HCT116 (cell line): Measurements from ENCODE around the gene SPAG6. TPM values are rescaled to one million over a fixed set of nuclear protein-coding genes. Genes with fewer than 3 reads are reported as not detected.

ENCODE experiments used
- ATAC-seq: fragments of 200-7000 bp; cut with Tn5 transposase; 2 replicates; pipeline ENCODE4 v1.9.1; 2020; ENCODE audit warnings: mild to moderate bottlenecking, moderate library complexity
- BruUV-seq: library from RNA; stranded (reverse); fragments of 400-500 nt; replicated peaks from 2 replicates; lab custom pipeline; 2021; lab: Mats Ljungman, UMichigan
- CTCF ChIA-PET: fragments of 300-600 bp; sonication (Branson Sonifier 250); formaldehyde crosslinking; loops from one replicate; lab custom pipeline; 2021; ENCODE audit warnings: antibody characterized with exemption; lab: Charles Lee
- POLR2A ChIA-PET: fragments of 300-600, 350-600 bp; sonication (Branson Sonifier 250); formaldehyde crosslinking; loops from one replicate; lab custom pipeline; 2021; ENCODE audit warnings: antibody characterized with exemption; lab: Charles Lee
- RAD21 ChIA-PET, 2 experiments: fragments of 300-600 bp; sonication (Branson Sonifier 250); formaldehyde crosslinking; loops; one replicate each; lab custom pipeline; 2023; ENCODE audit warnings: low total read pairs in 2 of 2; ENCODE audit not compliant: uncharacterized antibody in 2 of 2, unreplicated experiment in 2 of 2, low non-redundant PET in 1 of 2; lab: Charles Lee
- DNase-seq: peaks from one replicate; pipeline ENCODE4 v3.0.0-alpha.2; 2010; ENCODE audit warnings: low read depth, low spot score
- H2AFZ ChIP-seq: fragments of 200-600 bp; shearing (Covaris generic), sonication (generic); 2 replicates; pipeline ENCODE4 v1.6.1; 2017; ENCODE audit warnings: low read depth, mixed run types, mixed read lengths, antibody characterized with exemption, low read length; ENCODE audit not compliant: poor library complexity, severe bottlenecking
- H3K27ac ChIP-seq: 2 replicates; pipeline ENCODE4 v1.5.1; 2012; ENCODE audit warnings: low read depth, low read length
- H3K27me3 ChIP-seq: fragments of 200-600 bp; sonication (generic); 2 replicates; pipeline ENCODE4 v1.6.1; 2016; ENCODE audit warnings: mixed run types, low read length, mixed read lengths; ENCODE audit not compliant: insufficient read depth
- H3K36me3 ChIP-seq, 2 experiments: fragments of 200-500 bp in 1 of 2; fragments of 200-600 bp in 1 of 2; sonication (Bioruptor generic) in 1 of 2; sonication (generic) in 1 of 2; 2 replicates each; pipeline versions ENCODE4 v1.5.1 to v1.6.1; 2014 to 2016; ENCODE audit warnings: low read length in 2 of 2, inconsistent platforms in 1 of 2, mixed read lengths in 1 of 2, mixed run types in 1 of 2; ENCODE audit not compliant: insufficient read depth in 2 of 2, control insufficient read depth in 1 of 2
- H3K4me1 ChIP-seq, 2 experiments: fragments of 200-600 bp in 1 of 2; sonication (generic) in 1 of 2; 2 replicates each; pipeline versions ENCODE4 v1.5.1 to v1.6.1; 2012 to 2017; ENCODE audit warnings: low read length in 2 of 2, inconsistent platforms in 1 of 2, mild to moderate bottlenecking in 1 of 2, mixed read lengths in 1 of 2, mixed run types in 1 of 2, moderate library complexity in 1 of 2; ENCODE audit not compliant: insufficient read depth in 2 of 2, control insufficient read depth in 1 of 2
- H3K4me2 ChIP-seq: fragments of 200-600 bp; sonication (generic); 2 replicates; pipeline ENCODE4 v1.6.1; 2017; ENCODE audit warnings: mixed run types, low read length, mixed read lengths
- H3K4me3 ChIP-seq, 2 experiments: fragments of 200-600 bp in 1 of 2; sonication (generic) in 1 of 2; replicated peaks in 1 of 2; 2 replicates each; pipeline ENCODE4 v1.5.1; 2011 to 2016; ENCODE audit warnings: low read length in 2 of 2, control low read depth in 1 of 2, low read depth in 1 of 2, mild to moderate bottlenecking in 1 of 2, mixed read lengths in 1 of 2, mixed run types in 1 of 2
- H3K79me2 ChIP-seq: fragments of 200-600 bp; sonication (generic); 2 replicates; pipeline ENCODE4 v1.6.1; 2017; ENCODE audit warnings: mild to moderate bottlenecking, mixed run types, low read length, moderate library complexity, mixed read lengths; ENCODE audit not compliant: insufficient read depth
- H3K9ac ChIP-seq: fragments of 200-600 bp; sonication (generic); 2 replicates; pipeline ENCODE4 v1.6.1; 2016; ENCODE audit warnings: low read length, mixed read lengths
- H3K9me2 ChIP-seq: fragments of 200-600 bp; sonication (generic), shearing (Covaris generic); 2 replicates; pipeline ENCODE4 v1.6.1; 2017; ENCODE audit warnings: mixed run types, mild to moderate bottlenecking, moderate library complexity; ENCODE audit not compliant: insufficient read depth
- H3K9me3 ChIP-seq, 2 experiments: fragments of 200-500 bp in 1 of 2; fragments of 200-600 bp in 1 of 2; sonication (Bioruptor generic) in 1 of 2; sonication (generic) in 1 of 2; 2 replicates each; pipeline ENCODE4 v1.6.1; 2014 to 2017; ENCODE audit warnings: low read length in 2 of 2, mixed read lengths in 2 of 2, inconsistent platforms in 1 of 2, low read depth in 1 of 2, mild to moderate bottlenecking in 1 of 2, mixed run types in 1 of 2, moderate library complexity in 1 of 2; ENCODE audit not compliant: control insufficient read depth in 1 of 2, insufficient read depth in 1 of 2
- H4K20me1 ChIP-seq: fragments of 200-600 bp; sonication (generic), shearing (Covaris generic); 2 replicates; pipeline ENCODE4 v1.6.1; 2017; ENCODE audit warnings: mixed run types, mild to moderate bottlenecking, moderate library complexity; ENCODE audit not compliant: insufficient read depth
- CBX3 ChIP-seq: IDR thresholded peaks from 2 replicates; pipeline ENCODE4 v1.6.1; 2012; ENCODE audit warnings: low read depth
- EGR1 ChIP-seq: IDR thresholded peaks from 2 replicates; pipeline ENCODE4 v1.6.1; 2012; ENCODE audit warnings: low read depth
- ELF1 ChIP-seq: IDR thresholded peaks from 2 replicates; pipeline ENCODE4 v1.6.1; 2012; ENCODE audit warnings: low read depth, borderline replicate concordance
- EZH2 ChIP-seq: fragments of 200-600 bp; sonication (generic); IDR thresholded peaks from 2 replicates; pipeline ENCODE4 v1.6.1; 2017; ENCODE audit warnings: antibody characterized with exemption, mixed run types
- FOSL1 ChIP-seq: IDR thresholded peaks from 2 replicates; pipeline ENCODE4 v1.6.1; 2012; ENCODE audit warnings: low read depth
- JUND ChIP-seq: IDR thresholded peaks from 2 replicates; pipeline ENCODE4 v1.6.1; 2012
- POLR2A ChIP-seq: IDR thresholded peaks from 2 replicates; pipeline ENCODE4 v1.7.0; 2011; ENCODE audit warnings: borderline replicate concordance; ENCODE audit not compliant: insufficient read depth, insufficient read length; ENCODE audit errors: extremely low read depth
- RAD21 ChIP-seq: IDR thresholded peaks from 2 replicates; pipeline ENCODE4 v1.6.1; 2012; ENCODE audit warnings: low read depth, mild to moderate bottlenecking
- SIN3A ChIP-seq: IDR thresholded peaks from 2 replicates; pipeline ENCODE4 v1.6.1; 2012; ENCODE audit warnings: low read depth
- SP1 ChIP-seq: IDR thresholded peaks from 2 replicates; pipeline ENCODE4 v1.6.1; 2012; ENCODE audit warnings: low read depth
- TCF7L2 ChIP-seq: IDR thresholded peaks from 2 replicates; pipeline ENCODE4 v1.7.0; 2011; ENCODE audit warnings: borderline replicate concordance, inconsistent platforms; ENCODE audit not compliant: insufficient read depth, insufficient read length; ENCODE audit errors: extremely low read depth
- YY1 ChIP-seq: IDR thresholded peaks from 2 replicates; pipeline ENCODE4 v1.6.1; 2011; ENCODE audit warnings: low read length, low read depth, moderate library complexity, mild to moderate bottlenecking; ENCODE audit not compliant: insufficient replicate concordance; ENCODE audit errors: extremely low read depth
- ZFX ChIP-seq: fragments of 450-650 bp; IDR thresholded peaks from 2 replicates; pipeline ENCODE4 v1.6.1; 2017
- ZNF274 ChIP-seq: fragments of 200-500 bp; sonication (Bioruptor generic); IDR thresholded peaks from 2 replicates; pipeline ENCODE4 v1.6.1; 2014; ENCODE audit warnings: mild to moderate bottlenecking, low read depth, low read length, inconsistent platforms
- intact Hi-C: fragments of 100-400 bp; cut with micrococcal nuclease; formaldehyde crosslinking; loops from 2 replicates; pipeline ENCODE4 v1.10.0; 2022
- total RNA-seq: library from RNA; stranded (reverse); gene quantifications from one replicate; pipeline ENCODE4 v1.2.1, GENCODE V29; 2021; ENCODE audit not compliant: unreplicated experiment
- TF ChIP-seq, protein P1 (sequence below): IDR thresholded peaks from 2 replicates; pipeline ENCODE4 v1.6.1; 2012
- TF ChIP-seq, protein P2 (sequence below): IDR thresholded peaks from 2 replicates; pipeline ENCODE4 v1.6.1; 2011; ENCODE audit warnings: mild to moderate bottlenecking, low read length, moderate library complexity; ENCODE audit not compliant: insufficient replicate concordance; ENCODE audit errors: extremely low read depth
- TF ChIP-seq, protein P3 (sequence below), 3 experiments: fragments of 200-600 bp in 1 of 3; sonication (generic) in 1 of 3; IDR thresholded peaks in 2 of 3; conservative IDR thresholded peaks in 1 of 3; 2 replicates each; pipeline ENCODE4 v1.5.1; 2012 to 2017; ENCODE audit warnings: low read depth in 2 of 3, low read length in 2 of 3, antibody characterized with exemption in 1 of 3, borderline replicate concordance in 1 of 3, control low read depth in 1 of 3, mild to moderate bottlenecking in 1 of 3, mixed read lengths in 1 of 3, mixed run types in 1 of 3, moderate library complexity in 1 of 3; ENCODE audit not compliant: insufficient read depth in 1 of 3

The SPAG6 gene
- total RNA-seq, 1 experiment from 2014 or later, result not detected

DNA sequence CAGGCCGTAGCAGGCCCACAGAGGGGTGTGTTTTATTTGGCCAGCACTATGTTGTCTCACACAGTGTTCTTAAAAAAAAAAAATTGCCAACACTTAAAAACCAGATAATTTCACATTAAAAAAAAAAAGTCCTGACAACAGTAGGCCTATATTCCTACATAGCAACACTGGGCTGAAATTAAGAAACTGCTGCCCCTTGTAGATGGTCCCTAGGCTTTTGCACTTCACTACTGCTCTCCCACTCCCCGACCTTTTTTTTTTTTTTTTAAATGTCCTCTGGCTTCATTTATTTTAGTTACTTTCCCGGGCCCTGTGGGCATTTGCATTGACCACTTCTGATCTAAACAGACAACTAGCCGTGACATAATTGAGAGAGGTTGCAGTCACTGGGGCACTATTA, 36.0 kb downstream of the SPAG6 start:
- RAD21 ChIA-PET, result no interaction called here
- Histone ChIP-seq H2AFZ (no peak overlapping the region), H3K9ac (no peak overlapping the region), H3K27ac (no peak overlapping the region), H3K4me1 (no peaks in the 10 kb centered on the region), H3K36me3 (no peaks in the 10 kb centered on the region), H3K4me2 (no peak overlapping the region), H3K79me2 (no peaks in the 10 kb centered on the region), H3K27me3 (no peaks in the 10 kb centered on the region), H3K4me3 (no peak overlapping the region), H4K20me1 (no peaks in the 10 kb centered on the region), H3K9me3 (no peaks in the 10 kb centered on the region), H3K9me2 (no peaks in the 10 kb centered on the region)
- no TSS peak for BruUV-seq
- intact Hi-C loops, result no loop called here
- CTCF ChIA-PET, result no interaction called here
- DNase-seq (no peak), ATAC-seq (no peak)
- POLR2A ChIA-PET, result no interaction called here
- TF ChIP-seq, protein P1, sequence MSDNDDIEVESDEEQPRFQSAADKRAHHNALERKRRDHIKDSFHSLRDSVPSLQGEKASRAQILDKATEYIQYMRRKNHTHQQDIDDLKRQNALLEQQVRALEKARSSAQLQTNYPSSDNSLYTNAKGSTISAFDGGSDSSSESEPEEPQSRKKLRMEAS, result no peak
- TF ChIP-seq SIN3A, result no peak
- TF ChIP-seq, protein P2, sequence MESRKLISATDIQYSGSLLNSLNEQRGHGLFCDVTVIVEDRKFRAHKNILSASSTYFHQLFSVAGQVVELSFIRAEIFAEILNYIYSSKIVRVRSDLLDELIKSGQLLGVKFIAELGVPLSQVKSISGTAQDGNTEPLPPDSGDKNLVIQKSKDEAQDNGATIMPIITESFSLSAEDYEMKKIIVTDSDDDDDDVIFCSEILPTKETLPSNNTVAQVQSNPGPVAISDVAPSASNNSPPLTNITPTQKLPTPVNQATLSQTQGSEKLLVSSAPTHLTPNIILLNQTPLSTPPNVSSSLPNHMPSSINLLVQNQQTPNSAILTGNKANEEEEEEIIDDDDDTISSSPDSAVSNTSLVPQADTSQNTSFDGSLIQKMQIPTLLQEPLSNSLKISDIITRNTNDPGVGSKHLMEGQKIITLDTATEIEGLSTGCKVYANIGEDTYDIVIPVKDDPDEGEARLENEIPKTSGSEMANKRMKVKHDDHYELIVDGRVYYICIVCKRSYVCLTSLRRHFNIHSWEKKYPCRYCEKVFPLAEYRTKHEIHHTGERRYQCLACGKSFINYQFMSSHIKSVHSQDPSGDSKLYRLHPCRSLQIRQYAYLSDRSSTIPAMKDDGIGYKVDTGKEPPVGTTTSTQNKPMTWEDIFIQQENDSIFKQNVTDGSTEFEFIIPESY, result no peak
- TF ChIP-seq EZH2, result no peak
- TF ChIP-seq FOSL1, result no peak
- no peak for TF ChIP-seq JUND
- TF ChIP-seq YY1, result no peak
- TF ChIP-seq ZFX, result no peak
- TF ChIP-seq ELF1, result no peak
- TF ChIP-seq SP1, result no peak
- TF ChIP-seq RAD21, result no peak

DNA sequence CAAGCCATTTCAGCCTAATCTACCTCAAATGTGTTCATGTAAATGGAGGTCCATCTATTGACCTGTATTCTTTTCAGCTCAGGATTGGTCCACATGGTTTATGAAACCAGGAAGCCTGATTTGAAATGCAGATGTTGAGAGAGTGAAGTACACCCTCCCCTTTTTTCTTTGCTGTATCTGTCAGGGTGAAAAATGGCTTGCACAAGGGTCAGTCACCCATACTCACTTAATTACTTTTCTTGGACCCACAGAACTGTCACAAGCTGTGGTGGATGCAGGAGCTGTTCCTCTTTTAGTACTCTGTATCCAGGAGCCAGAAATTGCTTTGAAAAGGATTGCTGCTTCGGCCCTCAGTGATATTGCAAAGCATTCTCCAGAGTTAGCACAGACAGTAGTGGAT, 41.2 kb downstream of the SPAG6 start:
- Histone ChIP-seq H3K9me3 (no peaks in the 10 kb centered on the region), H3K27me3 (no peaks in the 10 kb centered on the region), H3K4me1 (no peaks in the 10 kb centered on the region), H3K79me2 (no peaks in the 10 kb centered on the region), H3K4me2 (no peak overlapping the region), H3K9ac (no peak overlapping the region), H3K27ac (no peak overlapping the region)
- TF ChIP-seq, protein P1, result no peak
- TF ChIP-seq ZNF274 (no peak), ZFX (no peak), TCF7L2 (no peak), POLR2A (no peak), SP1 (no peak), EGR1 (no peak), CBX3 (no peak)
- TF ChIP-seq, protein P3, sequence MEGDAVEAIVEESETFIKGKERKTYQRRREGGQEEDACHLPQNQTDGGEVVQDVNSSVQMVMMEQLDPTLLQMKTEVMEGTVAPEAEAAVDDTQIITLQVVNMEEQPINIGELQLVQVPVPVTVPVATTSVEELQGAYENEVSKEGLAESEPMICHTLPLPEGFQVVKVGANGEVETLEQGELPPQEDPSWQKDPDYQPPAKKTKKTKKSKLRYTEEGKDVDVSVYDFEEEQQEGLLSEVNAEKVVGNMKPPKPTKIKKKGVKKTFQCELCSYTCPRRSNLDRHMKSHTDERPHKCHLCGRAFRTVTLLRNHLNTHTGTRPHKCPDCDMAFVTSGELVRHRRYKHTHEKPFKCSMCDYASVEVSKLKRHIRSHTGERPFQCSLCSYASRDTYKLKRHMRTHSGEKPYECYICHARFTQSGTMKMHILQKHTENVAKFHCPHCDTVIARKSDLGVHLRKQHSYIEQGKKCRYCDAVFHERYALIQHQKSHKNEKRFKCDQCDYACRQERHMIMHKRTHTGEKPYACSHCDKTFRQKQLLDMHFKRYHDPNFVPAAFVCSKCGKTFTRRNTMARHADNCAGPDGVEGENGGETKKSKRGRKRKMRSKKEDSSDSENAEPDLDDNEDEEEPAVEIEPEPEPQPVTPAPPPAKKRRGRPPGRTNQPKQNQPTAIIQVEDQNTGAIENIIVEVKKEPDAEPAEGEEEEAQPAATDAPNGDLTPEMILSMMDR (IDR thresholded peaks at IDR 0.05 in 2 of 3, conservative IDR thresholded peaks at IDR 0.05 in 1 of 3; ENCODE audit: borderline replicate concordance in 1 of 3, insufficient read depth in 1 of 3, low read depth in 2 of 3, low read length in 2 of 3), result no peak
- TF ChIP-seq, all 23 proteins: peak for 0
- DNase-seq (no peak), ATAC-seq (no peak)
- no peaks in the 10 kb centered on the region for H3K36me3 ChIP-seq
- no peaks in the 10 kb centered on the region for H3K9me2 ChIP-seq
- intact Hi-C loops, result no loop called here
- BruUV-seq, result no TSS peak
- POLR2A ChIA-PET, result no interaction called here
- no peak overlapping the region for H3K4me3 ChIP-seq
- H2AFZ ChIP-seq, result peak overlapping the region; percentile 20
- RAD21 ChIA-PET, result no interaction called here
- CTCF ChIA-PET, result no interaction called here
- H4K20me1 ChIP-seq, result no peaks in the 10 kb centered on the region
